A673 (cell line): Measurements from ENCODE around the gene ARPP21.

Source experiments
- CTCF ChIP-seq: fragments of 300-800, 200-600 bp; sonication (generic); conservative IDR thresholded peaks from 2 replicates; pipeline ENCODE4 v1.5.1; 2017; ENCODE audit warnings: low read depth, mild to moderate bottlenecking, antibody characterized with exemption, low read length, moderate library complexity, mixed read lengths
- EZH2 ChIP-seq: fragments of 200-600 bp; sonication (generic); IDR thresholded peaks from 2 replicates; pipeline ENCODE4 v1.6.1; 2017; ENCODE audit warnings: borderline replicate concordance, low read depth, mild to moderate bottlenecking, mixed read lengths, antibody characterized with exemption, low read length; ENCODE audit not compliant: poor library complexity, severe bottlenecking

GRCh38 chr3:35602395-35602936 is 36.9 kb upstream of the ARPP21 start:
- TF ChIP-seq CTCF (no peak), EZH2 (no peak)
